Right cardiac atrium (tissue), 5 donors: Measurements from ENCODE around the gene HDAC7. TPM values are rescaled to one million over a fixed set of nuclear protein-coding genes. Genes with fewer than 3 reads are reported as not detected.

Source experiments
- ATAC-seq, 2 donors: fragments of 200-7000 bp; cut with Tn5 transposase; one replicate each; pipeline versions ENCODE4 v1.8.0 to v1.9.1; 2020; ENCODE audit warnings: moderate library complexity in 2 of 2, mild to moderate bottlenecking in 1 of 2
- DNase-seq, 3 donors: peaks; one replicate each; pipeline ENCODE4 v3.0.0-alpha.2; 2020
- H3K27ac ChIP-seq: one replicate; pipeline ENCODE4 v1.5.1; 2013; ENCODE audit warnings: mild to moderate bottlenecking, low read length, control low read depth, moderate library complexity
- H3K27me3 ChIP-seq: one replicate; pipeline ENCODE4 v1.6.1; 2013; ENCODE audit not compliant: control insufficient read depth, insufficient read depth
- H3K4me1 ChIP-seq: one replicate; pipeline ENCODE4 v1.6.1; 2013; ENCODE audit warnings: low read length; ENCODE audit not compliant: control insufficient read depth, insufficient read depth
- H3K4me3 ChIP-seq: one replicate; pipeline ENCODE4 v1.5.1; 2013; ENCODE audit warnings: low read length, control low read depth
- H3K9me3 ChIP-seq: one replicate; pipeline ENCODE4 v1.6.1; 2013; ENCODE audit warnings: low read length; ENCODE audit not compliant: control insufficient read depth
- WGBS: extraction: QIAGEN DNeasy Blood & Tissue Kit; methylation state at CpG from one replicate; pipeline ENCODE4 v1.1.7; 2013; 5-methylcytosine and 5-hydroxymethylcytosine counted together
- intact Hi-C, 4 donors: fragments of 100-400 bp; cut with DNase I; formaldehyde crosslinking; loops; one replicate each; pipeline versions ENCODE4 v1.11.0 to v1.14.0; 2022 to 2023
- long read RNA-seq, 4 donors: library from polyadenylated mRNA; unstranded; transcript quantifications; one replicate each; pipeline ENCODE4 v2.0.0, GENCODE V29; 2020 to 2021
- polyA plus RNA-seq: library from polyadenylated mRNA; stranded (reverse); fragments of 200-250 nt; gene quantifications from one replicate; pipeline ENCODE4 v1.2.3, GENCODE V29; 2013
- total RNA-seq, 4 donors: library from RNA; stranded (reverse); fragmentation: NEBNext Ultra II Directional; extraction: Animal tissue kit (Norgen Biotek cat#: 25700); gene quantifications; one replicate each; pipeline ENCODE4 v1.2.1, GENCODE V29; 2021
- donor health status: healthy with polysubstance abuse.
- donor health status: DM: no; HTN: yes; CAD: no.
- donor health status: DM: no; HTN: no; CAD: no.
- donor health status: DM: no; HTN: yes; CAD: no; lungs with severe emphysema.
- donor health status: DM: yes; HTN: yes; CAD: no.

HDAC7 gene
- 10 to 100 TPM; 46.5 to 60.1 (median 51.1) TPM for total RNA-seq
- 38.0 TPM for polyA plus RNA-seq
- long read RNA-seq, donor 1, full-length matches to known transcripts = 3 of 69 reads
- long read RNA-seq, donor 1, partial matches to known transcripts = 52 of 69 reads
- long read RNA-seq, donor 1, other reads (novel, unspliced or antisense) = 14 of 69 reads
- long read RNA-seq, donor 2, full-length matches to known transcripts = 2 of 34 reads
- long read RNA-seq, donor 2, partial matches to known transcripts = 19 of 34 reads
- long read RNA-seq, donor 2, other reads (novel, unspliced or antisense) = 13 of 34 reads
- long read RNA-seq, donor 3, full-length matches to known transcripts = 1 of 133 reads
- long read RNA-seq, donor 3, partial matches to known transcripts = 103 of 133 reads
- long read RNA-seq, donor 3, other reads (novel, unspliced or antisense) = 29 of 133 reads
- long read RNA-seq, donor 4, full-length matches to known transcripts = 3 of 35 reads
- long read RNA-seq, donor 4, partial matches to known transcripts = 16 of 35 reads
- long read RNA-seq, donor 4, other reads (novel, unspliced or antisense) = 16 of 35 reads

DNA sequence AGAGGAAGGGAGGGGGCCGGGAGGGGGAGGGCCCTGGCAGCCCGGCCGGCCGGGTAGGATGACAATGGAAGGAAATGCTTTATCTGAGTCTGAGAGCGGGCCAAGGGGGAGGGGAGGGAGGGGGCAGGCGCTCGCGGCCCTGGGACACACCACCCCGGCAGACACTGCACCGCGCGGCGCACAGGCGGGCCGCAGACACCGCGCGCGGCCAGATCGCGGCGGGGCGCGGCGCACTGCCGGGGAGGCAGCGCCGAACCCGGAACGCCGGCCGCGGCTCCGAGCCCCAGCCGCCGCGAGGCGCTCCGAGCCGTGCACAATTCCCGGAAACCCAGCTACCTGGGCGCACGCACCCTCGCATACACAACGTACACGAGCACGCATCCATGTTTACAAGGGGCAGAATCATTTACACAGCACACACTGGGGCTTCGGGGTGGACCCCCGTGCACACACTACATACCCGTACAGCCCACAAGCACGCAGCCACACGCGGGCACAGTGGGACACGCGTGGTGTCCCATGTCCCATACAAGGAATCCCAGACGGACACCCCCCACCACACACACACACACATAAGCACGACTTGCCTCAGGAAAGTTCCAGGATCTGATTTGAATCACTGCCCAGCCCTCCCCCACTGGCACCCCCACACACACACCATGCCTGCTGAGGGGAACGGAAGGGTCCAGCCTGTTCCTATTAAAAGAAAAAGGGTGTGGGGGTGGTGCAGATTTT, at the start of gene HDAC7:
Gene HDAC7 (minus strand): TSS at position 8 of the 735 bp plus-strand sequence. CDS start 118 bp downstream, outside the sequence.
- Histone ChIP-seq H3K27ac (peak within 1 kb of the TSS; percentile 93), H3K9me3 (no peaks in the 10 kb centered on the region), H3K4me1 (peaks cover 41% of the 10 kb centered on the region), H3K27me3 (no peaks in the 10 kb centered on the region), H3K4me3 (peak within 1 kb of the TSS; percentile 94)
- ATAC-seq (peak; percentile 71 to 80), DNase-seq (peak; percentile 91 to 97 (median 96))
- WGBS = under 1% methylated on average over 58 of the region's 58 CpGs
- intact Hi-C loops = no loop called here

DNA sequence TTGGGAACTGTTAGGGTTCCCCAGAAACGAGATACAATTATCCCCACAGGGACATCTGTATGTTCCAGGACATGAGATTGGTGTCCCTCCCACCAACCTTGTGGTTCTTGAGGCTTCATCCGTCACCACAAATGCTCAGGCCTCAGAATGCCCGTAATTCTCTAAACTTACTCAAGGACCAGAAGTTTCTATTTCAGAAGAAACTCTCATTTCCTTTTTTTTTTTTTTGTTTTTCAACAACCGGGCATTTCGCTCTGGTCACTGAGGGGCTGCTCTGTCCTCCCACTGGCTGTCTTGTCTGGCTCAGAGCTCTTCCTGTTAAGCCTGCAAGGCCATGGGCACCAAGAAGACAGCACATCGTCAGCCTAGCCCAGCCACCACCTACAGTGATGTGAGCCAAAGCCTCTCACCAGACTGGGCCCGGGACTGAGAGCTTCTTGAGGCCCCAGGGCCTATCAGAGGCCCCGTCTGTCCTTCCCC, 48.9 kb upstream of the HDAC7 start:
- ATAC-seq (no peak), DNase-seq (no peak)
- H3K27me3 ChIP-seq = no peaks in the 10 kb centered on the region
- peaks cover 6% of the 10 kb centered on the region for H3K4me1 ChIP-seq
- H3K27ac ChIP-seq = no peak overlapping the region
- 75% methylated on average over 8 of the region's 8 CpGs for WGBS
- intact Hi-C loops = no loop called here
- no peak overlapping the region for H3K4me3 ChIP-seq
- H3K9me3 ChIP-seq = no peaks in the 10 kb centered on the region

DNA sequence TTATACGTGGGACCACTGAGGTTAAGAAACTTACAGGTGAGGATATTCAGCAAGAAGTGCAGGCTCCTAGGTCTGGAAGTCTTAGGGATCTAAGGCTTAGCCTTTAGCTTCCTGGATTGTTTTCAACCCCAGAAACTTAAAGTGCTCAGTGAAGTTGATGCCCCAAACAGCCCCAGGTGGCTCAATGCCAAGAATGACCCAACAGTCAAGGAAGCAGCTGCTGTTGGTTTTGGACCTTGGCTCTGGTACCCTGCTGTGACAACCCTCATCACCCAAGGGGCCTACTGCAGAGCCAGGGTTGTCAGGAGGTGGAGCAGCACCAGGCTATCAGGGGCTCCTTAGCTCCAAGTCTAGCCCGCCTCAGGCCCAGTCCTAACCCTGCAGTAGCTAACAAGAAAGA, 48.3 kb upstream of the HDAC7 start:
- 87% methylated on average over 2 of the region's 2 CpGs for WGBS
- intact Hi-C loops = no loop called here

DNA sequence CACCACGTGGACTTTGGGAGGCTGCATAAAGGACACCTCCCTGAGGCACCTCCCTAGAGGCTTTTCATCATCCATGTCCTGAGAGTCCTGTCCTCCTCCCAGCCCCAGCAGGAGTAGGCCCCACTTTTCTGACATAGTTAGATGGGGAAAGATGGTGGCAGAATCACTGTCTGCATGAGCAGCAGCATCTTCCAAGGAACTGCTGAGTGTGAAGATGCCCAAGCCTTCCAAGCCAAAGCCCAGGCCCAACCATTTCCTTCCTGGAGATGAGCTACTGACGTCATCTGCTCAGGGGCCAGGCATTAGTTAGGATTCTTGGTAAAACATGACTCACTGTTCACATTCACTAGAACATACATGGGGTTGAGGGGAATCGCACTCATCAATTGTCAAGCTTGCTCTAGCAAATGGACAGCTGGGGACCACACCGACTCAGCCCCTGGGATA, 47.8 kb upstream of the HDAC7 start:
- Histone ChIP-seq H3K27ac (no peak overlapping the region), H3K27me3 (no peaks in the 10 kb centered on the region), H3K4me3 (no peak overlapping the region), H3K9me3 (no peaks in the 10 kb centered on the region), H3K4me1 (peaks cover 6% of the 10 kb centered on the region)
- 74% methylated on average over 4 of the region's 4 CpGs for WGBS
- peak in 1 of 2 donors; percentile 36 for ATAC-seq
- intact Hi-C loops = no loop called here
- DNase-seq = peak in 1 of 3 donors; percentile 45

More for the DNA sequence above, 48.3 kb upstream of the HDAC7 start:
- Histone ChIP-seq H3K4me1 (peaks cover 6% of the 10 kb centered on the region), H3K27ac (no peak overlapping the region), H3K27me3 (no peaks in the 10 kb centered on the region), H3K4me3 (no peak overlapping the region), H3K9me3 (no peaks in the 10 kb centered on the region)
- no peak for DNase-seq
- no peak for ATAC-seq

DNA sequence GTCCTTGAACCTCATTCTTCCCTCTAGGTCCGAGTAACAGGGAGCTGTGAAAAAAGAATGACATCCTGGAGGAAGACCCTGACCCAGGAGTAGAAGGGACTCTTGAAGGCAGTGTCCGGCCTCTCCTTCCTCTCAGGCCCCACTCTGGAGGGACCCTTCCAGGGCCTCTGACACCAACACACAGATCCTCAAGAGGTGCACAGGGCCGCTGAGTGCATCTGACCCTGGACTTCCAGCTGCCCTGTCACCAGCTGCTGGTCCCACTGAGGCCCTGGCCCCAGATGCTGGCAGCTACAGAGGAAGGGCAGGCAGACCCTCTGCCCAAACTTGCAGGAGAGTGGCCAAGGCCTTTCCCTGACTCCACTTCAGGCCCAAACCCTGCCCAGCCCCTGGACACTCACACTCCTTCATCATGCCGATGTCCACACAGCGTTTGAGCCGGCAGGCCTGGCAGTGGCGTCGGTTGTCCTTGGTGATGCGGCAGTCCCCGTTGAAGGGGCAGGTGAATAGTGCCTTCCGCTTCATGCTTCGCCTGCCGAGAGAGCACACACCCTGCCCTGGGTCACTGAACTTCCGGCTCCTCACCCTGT, 45.0 kb upstream of the HDAC7 start:
- H3K27ac ChIP-seq = no peak overlapping the region
- WGBS = 96% methylated on average over 14 of the region's 14 CpGs
- DNase-seq = no peak
- H3K4me3 ChIP-seq = no peak overlapping the region
- intact Hi-C loops = no loop called here
- ATAC-seq = no peak
- H3K9me3 ChIP-seq = no peaks in the 10 kb centered on the region
- no peaks in the 10 kb centered on the region for H3K4me1 ChIP-seq
- H3K27me3 ChIP-seq = no peaks in the 10 kb centered on the region

DNA sequence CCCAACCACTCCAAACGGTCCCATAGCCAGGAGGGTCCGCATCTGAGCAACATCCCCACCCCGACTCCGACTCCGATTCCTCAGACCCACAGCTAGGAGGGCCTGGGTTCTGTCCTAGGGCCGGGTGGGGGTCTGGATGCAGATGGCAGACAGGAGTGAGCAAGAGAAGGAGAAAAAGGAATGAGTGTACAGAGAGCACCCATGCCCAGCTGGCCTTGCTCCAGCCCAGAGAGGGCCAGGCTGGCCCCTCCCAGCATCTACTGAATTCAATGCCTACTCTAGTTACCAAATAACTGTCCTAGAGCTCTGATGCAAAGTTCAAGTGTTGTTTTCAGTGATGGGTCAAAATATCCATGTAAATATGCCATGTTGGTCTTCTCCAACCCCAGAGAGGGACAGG, 44.3 kb upstream of the HDAC7 start:
- intact Hi-C loops = no loop called here
- Histone ChIP-seq H3K27me3 (no peaks in the 10 kb centered on the region), H3K27ac (no peak overlapping the region), H3K4me1 (no peaks in the 10 kb centered on the region), H3K9me3 (no peaks in the 10 kb centered on the region), H3K4me3 (no peak overlapping the region)
- WGBS = 82% methylated on average over 6 of the region's 6 CpGs
- no peak for DNase-seq
- no peak for ATAC-seq

DNA sequence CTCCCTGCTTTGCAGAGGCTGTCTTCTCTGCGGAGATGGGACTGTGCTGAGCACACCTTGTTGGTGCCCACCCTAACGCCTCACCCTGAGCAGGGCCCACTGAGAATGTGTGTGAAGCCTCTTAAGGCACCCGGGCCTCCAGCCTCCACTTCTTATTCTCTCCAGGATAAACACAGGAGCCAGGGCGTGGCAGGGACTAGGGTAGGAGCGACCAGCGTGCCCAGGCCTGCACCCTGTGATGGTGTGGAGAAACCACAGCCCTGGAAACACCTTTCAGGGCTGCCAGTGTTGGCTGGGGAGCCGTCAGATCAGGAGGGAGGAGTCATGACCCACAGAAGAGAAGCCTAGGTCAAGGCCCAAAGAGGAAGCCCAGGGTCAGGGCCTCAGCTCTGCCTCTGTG, 43.8 kb upstream of the HDAC7 start:
- Histone ChIP-seq H3K4me3 (no peak overlapping the region), H3K4me1 (no peaks in the 10 kb centered on the region), H3K27ac (no peak overlapping the region), H3K27me3 (no peaks in the 10 kb centered on the region), H3K9me3 (no peaks in the 10 kb centered on the region)
- DNase-seq = no peak
- intact Hi-C loops = no loop called here
- no peak for ATAC-seq
- WGBS = 94% methylated on average over 7 of the region's 7 CpGs

DNA sequence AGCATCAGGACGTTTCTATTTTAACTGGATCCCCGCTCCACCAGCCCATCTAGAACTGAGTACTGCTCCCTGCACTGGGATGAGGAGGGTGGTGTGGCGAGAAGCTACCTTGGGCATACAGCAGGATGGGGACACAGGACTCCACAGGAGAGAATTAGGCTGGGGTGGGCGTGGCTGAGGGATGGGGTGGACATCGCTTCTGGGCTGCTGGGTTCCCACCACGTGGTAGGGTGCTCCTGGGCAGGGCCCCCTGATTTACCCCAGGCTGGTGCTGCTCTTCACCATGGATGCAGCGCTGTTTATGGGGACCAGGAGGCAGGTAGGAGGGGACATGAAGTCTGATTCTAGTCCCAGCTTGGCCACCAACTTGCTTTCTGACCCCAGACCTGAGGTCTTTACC, 43.2 kb upstream of the HDAC7 start:
- intact Hi-C loops = no loop called here
- WGBS = 91% methylated on average over 7 of the region's 7 CpGs
- H3K27ac ChIP-seq = no peak overlapping the region
- no peaks in the 10 kb centered on the region for H3K4me1 ChIP-seq
- DNase-seq = no peak
- no peak overlapping the region for H3K4me3 ChIP-seq
- H3K27me3 ChIP-seq = no peaks in the 10 kb centered on the region
- no peaks in the 10 kb centered on the region for H3K9me3 ChIP-seq
- no peak for ATAC-seq

DNA sequence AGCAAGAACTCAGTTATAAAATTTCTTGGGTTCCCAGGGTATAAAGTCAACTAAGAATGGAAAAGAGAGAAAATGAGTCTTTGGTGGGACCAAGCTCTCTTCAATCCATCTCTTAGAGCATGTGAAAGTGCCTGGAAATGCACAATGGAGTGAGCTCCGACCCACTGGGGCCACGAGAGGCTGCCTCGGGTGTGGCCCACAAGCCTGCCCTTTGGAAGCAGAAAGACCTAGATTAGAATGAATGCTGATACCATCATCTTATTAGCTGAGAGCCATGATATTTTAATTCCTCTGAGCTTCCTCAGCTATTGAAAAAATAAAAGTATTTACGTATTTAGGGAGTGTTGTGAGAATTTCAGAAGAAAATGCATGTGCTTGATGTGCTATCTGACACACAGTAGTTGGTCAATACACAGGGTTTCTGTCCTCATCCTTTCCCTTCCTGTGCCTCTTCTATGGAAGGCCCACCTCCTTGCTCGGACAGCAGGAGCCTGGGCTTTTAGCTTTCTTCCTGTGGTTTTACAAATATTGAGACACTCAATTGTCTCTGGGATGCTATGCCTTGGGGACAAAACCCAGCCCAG, 42.6 kb upstream of the HDAC7 start:
- Histone ChIP-seq H3K27me3 (no peaks in the 10 kb centered on the region), H3K9me3 (no peaks in the 10 kb centered on the region), H3K27ac (no peak overlapping the region), H3K4me1 (no peaks in the 10 kb centered on the region), H3K4me3 (no peak overlapping the region)
- 79% methylated on average over 5 of the region's 5 CpGs for WGBS
- DNase-seq = no peak
- no peak for ATAC-seq
- intact Hi-C loops = no loop called here

DNA sequence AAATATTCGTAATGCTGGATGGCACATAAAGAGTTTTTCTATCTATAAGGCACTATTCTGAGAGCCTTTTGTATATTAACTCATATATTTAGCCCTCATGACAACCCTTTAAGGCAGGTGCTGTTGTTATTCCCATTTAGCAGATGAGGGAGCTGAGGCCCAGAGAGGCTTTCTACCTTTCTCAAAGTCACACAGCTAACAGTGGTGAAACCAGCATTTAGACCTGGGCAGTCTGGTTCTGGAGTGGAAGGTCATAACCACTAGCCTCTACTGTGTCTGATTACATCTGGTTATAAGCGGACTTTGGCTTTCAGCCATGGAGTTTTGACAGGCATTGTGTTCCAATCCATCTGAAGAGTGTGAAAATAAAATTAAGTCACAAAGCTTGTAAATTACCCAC, 41.2 kb upstream of the HDAC7 start:
- no peak overlapping the region for H3K27ac ChIP-seq
- DNase-seq (no peak), ATAC-seq (no peak)
- H3K9me3 ChIP-seq = no peaks in the 10 kb centered on the region
- intact Hi-C loops = no loop called here
- 73% methylated on average over 2 of the region's 2 CpGs for WGBS
- H3K27me3 ChIP-seq = no peaks in the 10 kb centered on the region
- H3K4me3 ChIP-seq = no peak overlapping the region
- no peaks in the 10 kb centered on the region for H3K4me1 ChIP-seq
